Chondrocyte (in vitro differentiated cells): ENCODE measurements around the gene PRUNE2. TPM values are rescaled to one million over a fixed set of nuclear protein-coding genes. Genes with fewer than 3 reads are reported as not detected.

Experiments used
- DNase-seq: peaks from one replicate; pipeline ENCODE4 v3.0.0; 2021; ENCODE audit warnings: mixed read lengths, low spot score
- H3K27ac Mint-ChIP-seq: one replicate; pipeline ENCODE4 v1.8.0; 2021; ENCODE audit warnings: mild to moderate bottlenecking, moderate library complexity, mixed read lengths; ENCODE audit not compliant: unreplicated experiment
- H3K27me3 Mint-ChIP-seq: 2 replicates; pipeline ENCODE4 v1.8.0; 2021; ENCODE audit warnings: low read depth, mixed read lengths
- H3K36me3 Mint-ChIP-seq: 2 replicates; pipeline ENCODE4 v1.8.0; 2021; ENCODE audit warnings: low read depth, mixed read lengths
- H3K4me1 Mint-ChIP-seq: 2 replicates; pipeline ENCODE4 v1.8.0; 2021; ENCODE audit warnings: low read depth, mild to moderate bottlenecking, mixed read lengths
- H3K4me3 Mint-ChIP-seq: one replicate; pipeline ENCODE4 v1.8.0; 2021; ENCODE audit warnings: mild to moderate bottlenecking, moderate library complexity, mixed read lengths; ENCODE audit not compliant: unreplicated experiment
- H3K9me3 Mint-ChIP-seq: 2 replicates; pipeline ENCODE4 v1.8.0; 2021; ENCODE audit warnings: low read depth, mixed read lengths
- total RNA-seq: library from RNA; stranded (reverse); gene quantifications from 3 replicates; pipeline ENCODE4 v1.2.1, GENCODE V29; 2021
- TF ChIP-seq, protein P1 (sequence below): fragments of 200-600 bp; sonication (generic); IDR thresholded peaks from 2 replicates; pipeline ENCODE4 v1.5.0; 2021; ENCODE audit warnings: antibody characterized with exemption, mild to moderate bottlenecking, moderate library complexity

PRUNE2 gene
- total RNA-seq, 1 donor from 2014 or later: 10.5 TPM

DNA sequence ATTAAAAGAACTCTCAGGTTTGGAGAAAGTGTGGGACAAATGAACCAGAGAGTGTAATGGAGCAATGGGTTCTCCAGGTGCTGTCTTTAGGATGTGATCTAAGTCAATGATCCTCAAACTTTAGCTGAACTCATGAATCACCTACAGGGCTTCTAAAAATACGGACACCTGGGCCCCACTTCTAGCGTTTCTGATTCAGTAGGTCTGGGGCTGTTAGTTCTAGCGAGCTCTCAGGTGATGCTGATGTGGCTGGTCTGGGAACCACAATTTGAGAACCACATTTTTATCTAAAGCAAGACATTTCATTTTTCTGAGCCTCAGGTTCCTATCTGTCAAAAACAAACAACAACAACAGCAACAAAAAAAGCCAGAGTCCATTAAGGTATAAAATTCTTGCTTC is 176.8 kb downstream of the PRUNE2 start:
- Mint-ChIP-seq H3K36me3 (no peaks in the 10 kb centered on the region), H3K27ac (no peak overlapping the region), H3K4me1 (no peaks in the 10 kb centered on the region), H3K9me3 (no peaks in the 10 kb centered on the region), H3K4me3 (no peak overlapping the region), H3K27me3 (peaks cover 15% of the 10 kb centered on the region)
- DNase-seq: no peak
- TF ChIP-seq, protein P1, sequence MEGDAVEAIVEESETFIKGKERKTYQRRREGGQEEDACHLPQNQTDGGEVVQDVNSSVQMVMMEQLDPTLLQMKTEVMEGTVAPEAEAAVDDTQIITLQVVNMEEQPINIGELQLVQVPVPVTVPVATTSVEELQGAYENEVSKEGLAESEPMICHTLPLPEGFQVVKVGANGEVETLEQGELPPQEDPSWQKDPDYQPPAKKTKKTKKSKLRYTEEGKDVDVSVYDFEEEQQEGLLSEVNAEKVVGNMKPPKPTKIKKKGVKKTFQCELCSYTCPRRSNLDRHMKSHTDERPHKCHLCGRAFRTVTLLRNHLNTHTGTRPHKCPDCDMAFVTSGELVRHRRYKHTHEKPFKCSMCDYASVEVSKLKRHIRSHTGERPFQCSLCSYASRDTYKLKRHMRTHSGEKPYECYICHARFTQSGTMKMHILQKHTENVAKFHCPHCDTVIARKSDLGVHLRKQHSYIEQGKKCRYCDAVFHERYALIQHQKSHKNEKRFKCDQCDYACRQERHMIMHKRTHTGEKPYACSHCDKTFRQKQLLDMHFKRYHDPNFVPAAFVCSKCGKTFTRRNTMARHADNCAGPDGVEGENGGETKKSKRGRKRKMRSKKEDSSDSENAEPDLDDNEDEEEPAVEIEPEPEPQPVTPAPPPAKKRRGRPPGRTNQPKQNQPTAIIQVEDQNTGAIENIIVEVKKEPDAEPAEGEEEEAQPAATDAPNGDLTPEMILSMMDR: no peak

GRCh38 chr9:76725885-76726284 is 180.0 kb downstream of the PRUNE2 start:
- Mint-ChIP-seq H3K27ac (no peak overlapping the region), H3K27me3 (peaks cover 12% of the 10 kb centered on the region), H3K4me1 (no peaks in the 10 kb centered on the region), H3K4me3 (no peak overlapping the region), H3K36me3 (no peaks in the 10 kb centered on the region), H3K9me3 (no peaks in the 10 kb centered on the region)
- DNase-seq: no peak
- TF ChIP-seq, protein P1: no peak

GRCh38 chr9:76725011-76725546 is 180.8 kb downstream of the PRUNE2 start:
- no peak overlapping the region for H3K27ac Mint-ChIP-seq
- H3K9me3 Mint-ChIP-seq: no peaks in the 10 kb centered on the region
- TF ChIP-seq, protein P1: no peak
- no peak for DNase-seq
- no peak overlapping the region for H3K4me3 Mint-ChIP-seq
- no peaks in the 10 kb centered on the region for H3K4me1 Mint-ChIP-seq
- H3K27me3 Mint-ChIP-seq: peaks cover 14% of the 10 kb centered on the region
- H3K36me3 Mint-ChIP-seq: no peaks in the 10 kb centered on the region

GRCh38 chr9:76720245-76720644 is 185.7 kb downstream of the PRUNE2 start:
- Mint-ChIP-seq H3K4me1 (no peaks in the 10 kb centered on the region), H3K27me3 (peaks cover 13% of the 10 kb centered on the region), H3K36me3 (no peaks in the 10 kb centered on the region), H3K4me3 (no peak overlapping the region), H3K27ac (no peak overlapping the region), H3K9me3 (no peaks in the 10 kb centered on the region)
- no peak for DNase-seq
- TF ChIP-seq, protein P1: no peak

GRCh38 chr9:76718166-76718565 is 187.7 kb downstream of the PRUNE2 start:
- no peaks in the 10 kb centered on the region for H3K36me3 Mint-ChIP-seq
- H3K9me3 Mint-ChIP-seq: no peaks in the 10 kb centered on the region
- TF ChIP-seq, protein P1: peak; percentile 9
- DNase-seq: no peak
- no peak overlapping the region for H3K27ac Mint-ChIP-seq
- no peak overlapping the region for H3K4me3 Mint-ChIP-seq
- no peaks in the 10 kb centered on the region for H3K4me1 Mint-ChIP-seq
- H3K27me3 Mint-ChIP-seq: peaks cover 14% of the 10 kb centered on the region
